ENCODE results near the gene DCTN1. TPM values are rescaled to one million over a fixed set of nuclear protein-coding genes. Genes with fewer than 3 reads are reported as not detected.

The DCTN1 gene
- total RNA-seq, 2 donors from 2014 or later: 84.0 to 108 TPM

DNA sequence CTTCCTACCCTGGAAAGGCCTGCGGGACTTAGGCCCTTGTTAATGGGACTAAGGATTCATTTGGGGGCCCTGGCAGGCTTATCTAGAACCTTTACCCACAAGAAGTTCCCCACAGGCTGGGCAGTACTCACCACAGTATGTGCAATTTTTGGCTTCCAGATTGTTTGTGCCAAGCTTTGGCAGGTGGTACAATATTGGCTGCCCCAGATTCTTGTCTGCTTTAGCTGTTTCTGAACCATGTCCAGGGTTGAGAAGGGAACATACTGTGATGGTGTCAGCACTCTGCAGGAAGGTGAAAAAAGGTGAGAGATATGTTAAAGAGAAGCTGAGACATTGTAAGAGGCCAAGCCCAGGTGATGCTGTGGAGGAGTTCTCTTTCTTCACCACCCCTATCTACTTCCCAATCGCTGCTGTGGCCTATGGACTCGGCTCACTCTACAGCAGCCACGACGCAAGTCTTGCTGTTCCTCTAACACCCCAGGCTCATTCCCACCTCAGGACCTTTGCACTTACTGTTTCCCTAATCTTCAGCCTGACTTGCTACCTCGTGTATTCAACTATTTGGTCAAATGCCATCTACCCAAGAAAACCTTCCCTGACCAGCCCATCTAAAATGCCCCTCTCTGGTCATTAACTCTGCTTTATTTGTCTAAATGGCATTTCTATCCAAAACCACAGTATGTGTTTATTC lies 46.1 kb downstream of the DCTN1 start:
- Mint-ChIP-seq H3K4me1 (no peaks in the 10 kb centered on the region), H3K27ac (no peak overlapping the region), H3K27me3 (no peaks in the 10 kb centered on the region), H3K4me3 (no peak overlapping the region), H3K36me3 (ENCODE audit: low read depth) (no peaks in the 10 kb centered on the region), H3K9me3 (no peaks in the 10 kb centered on the region)
- no peak for ATAC-seq (replicated peaks)

DNA sequence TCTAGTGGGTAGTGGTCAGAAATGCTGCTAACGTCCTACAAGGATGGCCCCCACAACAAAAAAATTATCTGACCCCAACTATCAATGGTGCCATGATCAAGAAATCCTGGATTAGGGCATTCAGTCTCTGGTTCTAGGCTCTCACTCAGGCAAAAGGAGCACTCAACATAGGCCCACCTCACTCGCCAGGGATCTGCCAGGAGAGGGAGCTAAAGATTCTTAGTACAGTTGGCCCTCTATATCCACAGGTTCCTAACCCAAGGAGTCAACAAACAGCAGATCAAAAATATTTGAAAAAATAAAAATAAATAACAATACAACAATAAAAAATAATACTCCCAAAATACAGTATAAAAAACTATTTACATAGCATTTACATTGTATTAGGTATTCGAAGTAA lies 46.9 kb downstream of the DCTN1 start:
- no peaks in the 10 kb centered on the region for H3K36me3 Mint-ChIP-seq (ENCODE audit: low read depth)
- no peak for ATAC-seq (replicated peaks)
- no peaks in the 10 kb centered on the region for H3K27me3 Mint-ChIP-seq
- H3K9me3 Mint-ChIP-seq: no peaks in the 10 kb centered on the region
- H3K27ac Mint-ChIP-seq: no peak overlapping the region
- H3K4me1 Mint-ChIP-seq: no peaks in the 10 kb centered on the region
- no peak overlapping the region for H3K4me3 Mint-ChIP-seq

DNA sequence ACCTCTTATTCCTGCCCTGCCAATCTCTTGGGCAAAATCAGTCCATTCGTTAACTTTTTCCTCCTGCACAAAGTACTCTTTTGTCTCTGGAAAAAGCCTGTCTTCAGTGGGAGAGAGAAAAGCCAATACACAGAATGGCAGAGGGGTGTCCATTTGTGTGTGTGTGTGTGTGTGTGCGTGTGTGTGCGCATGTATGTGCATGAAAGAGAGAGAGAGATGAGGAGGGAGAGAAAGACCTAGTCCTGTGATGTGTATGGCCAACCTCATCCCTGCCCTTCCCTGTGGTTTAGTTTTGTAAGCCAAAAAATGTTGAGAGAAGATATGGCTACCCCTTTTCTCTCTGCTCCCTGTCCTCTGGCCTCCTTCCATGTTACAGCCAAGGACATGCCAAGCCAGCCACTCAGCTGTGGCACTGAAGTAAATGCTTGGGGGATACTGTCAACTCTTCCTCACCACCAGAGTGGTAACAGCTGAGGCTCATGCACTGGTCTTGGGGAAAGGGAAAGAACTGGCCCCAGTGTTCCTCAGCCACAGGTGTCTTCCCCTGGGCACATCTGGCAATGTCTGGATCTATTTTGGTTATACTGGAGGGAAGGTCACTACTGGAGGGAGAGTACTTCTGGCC lies 47.4 kb downstream of the DCTN1 start:
- Mint-ChIP-seq H3K4me1 (no peaks in the 10 kb centered on the region), H3K27me3 (no peaks in the 10 kb centered on the region), H3K9me3 (no peaks in the 10 kb centered on the region), H3K4me3 (no peak overlapping the region), H3K36me3 (ENCODE audit: low read depth) (no peaks in the 10 kb centered on the region), H3K27ac (no peak overlapping the region)
- no peak for ATAC-seq (replicated peaks)

DNA sequence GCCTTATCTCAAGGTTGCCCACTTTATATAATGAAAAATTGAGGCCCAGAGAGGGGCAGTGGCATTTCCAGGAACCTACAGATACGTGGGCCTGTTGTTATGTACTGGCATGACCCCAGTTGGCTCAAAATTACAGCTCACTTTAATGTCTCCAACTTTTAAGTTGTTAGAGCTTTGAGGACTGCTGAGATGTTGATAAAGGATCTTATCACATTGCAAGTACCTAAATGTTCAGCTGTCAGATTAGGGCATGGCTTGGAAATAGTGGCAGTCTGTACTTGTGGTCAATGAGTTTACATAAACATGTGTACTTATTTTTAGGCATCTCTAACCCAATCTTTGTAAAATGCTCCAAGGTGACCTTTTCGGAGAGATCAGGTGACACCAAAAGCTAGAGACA lies 51.5 kb downstream of the DCTN1 start:
- H3K4me1 Mint-ChIP-seq: no peaks in the 10 kb centered on the region
- no peak overlapping the region for H3K27ac Mint-ChIP-seq
- no peak overlapping the region for H3K4me3 Mint-ChIP-seq
- no peaks in the 10 kb centered on the region for H3K9me3 Mint-ChIP-seq
- no peaks in the 10 kb centered on the region for H3K36me3 Mint-ChIP-seq (ENCODE audit: low read depth)
- ATAC-seq (replicated peaks): no peak
- no peaks in the 10 kb centered on the region for H3K27me3 Mint-ChIP-seq

DNA sequence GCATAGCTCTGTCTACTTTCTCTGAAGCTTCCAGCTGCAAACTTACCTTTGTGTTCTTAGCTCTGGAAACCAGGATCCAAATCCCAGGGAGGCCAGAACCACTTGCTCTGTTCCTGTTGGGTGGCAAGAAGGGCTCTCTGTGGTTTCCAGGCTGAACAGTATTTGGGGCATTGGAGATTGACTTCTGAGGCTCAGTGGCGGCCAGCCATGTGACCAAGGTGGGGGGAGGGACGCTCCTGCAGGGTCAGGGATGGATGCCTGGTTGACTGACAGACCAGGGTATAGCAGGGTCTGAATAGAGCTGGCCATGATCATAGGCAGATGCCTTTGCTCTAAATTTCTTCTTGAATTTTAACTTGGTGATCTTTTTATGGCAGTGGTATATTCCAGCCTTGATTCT lies 52.0 kb downstream of the DCTN1 start:
- H3K36me3 Mint-ChIP-seq (ENCODE audit: low read depth): no peaks in the 10 kb centered on the region
- ATAC-seq (replicated peaks): no peak
- no peak overlapping the region for H3K4me3 Mint-ChIP-seq
- no peaks in the 10 kb centered on the region for H3K9me3 Mint-ChIP-seq
- H3K4me1 Mint-ChIP-seq: no peaks in the 10 kb centered on the region
- H3K27ac Mint-ChIP-seq: no peak overlapping the region
- H3K27me3 Mint-ChIP-seq: no peaks in the 10 kb centered on the region

DNA sequence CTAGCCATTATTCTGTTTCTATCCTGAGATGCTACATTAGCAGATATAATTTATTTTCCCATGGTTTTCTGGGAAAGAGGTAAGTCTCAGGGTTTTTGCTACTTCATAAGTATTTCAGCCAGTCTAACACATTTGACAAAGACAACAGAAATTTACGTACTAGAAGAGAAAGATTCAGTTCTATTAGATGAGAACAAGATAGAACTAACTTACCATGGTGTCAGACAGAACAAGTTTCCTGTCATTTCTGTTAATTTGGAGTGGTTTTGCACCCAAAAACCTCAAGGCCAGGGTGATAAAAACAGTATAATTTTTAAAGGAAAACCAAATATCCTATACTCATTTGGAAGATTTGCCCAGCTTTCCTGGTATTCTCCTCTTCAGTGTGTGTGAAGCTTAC lies 52.5 kb downstream of the DCTN1 start:
- H3K4me1 Mint-ChIP-seq: no peaks in the 10 kb centered on the region
- no peak overlapping the region for H3K4me3 Mint-ChIP-seq
- no peaks in the 10 kb centered on the region for H3K27me3 Mint-ChIP-seq

DNA sequence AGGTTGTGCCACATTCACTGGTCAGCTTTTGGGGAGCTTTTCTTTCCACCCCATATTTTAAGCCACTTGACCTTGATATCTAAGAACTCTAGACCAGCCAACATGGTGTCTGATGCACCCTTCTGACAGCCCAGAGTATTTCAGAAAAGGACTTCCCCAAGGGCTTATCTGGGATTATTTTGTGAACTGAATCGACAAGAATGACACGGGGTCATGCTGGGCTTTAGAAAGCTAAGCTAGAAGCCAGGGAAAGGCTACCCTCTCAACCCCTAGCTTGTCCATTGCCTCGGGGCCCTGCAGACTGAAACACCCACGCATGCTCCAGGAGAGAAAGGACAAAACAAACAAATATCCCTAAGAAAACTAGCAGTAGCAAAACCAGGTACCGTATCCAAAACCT lies 52.9 kb downstream of the DCTN1 start:
- no peak for ATAC-seq (replicated peaks)
- Mint-ChIP-seq H3K9me3 (no peaks in the 10 kb centered on the region), H3K4me1 (no peaks in the 10 kb centered on the region), H3K27ac (no peak overlapping the region), H3K4me3 (no peak overlapping the region), H3K27me3 (no peaks in the 10 kb centered on the region), H3K36me3 (ENCODE audit: low read depth) (no peaks in the 10 kb centered on the region)

More for the DNA sequence above, 52.5 kb downstream of the DCTN1 start:
- ATAC-seq (replicated peaks): no peak
- Mint-ChIP-seq H3K27ac (no peak overlapping the region), H3K9me3 (no peaks in the 10 kb centered on the region), H3K36me3 (ENCODE audit: low read depth) (no peaks in the 10 kb centered on the region)

DNA sequence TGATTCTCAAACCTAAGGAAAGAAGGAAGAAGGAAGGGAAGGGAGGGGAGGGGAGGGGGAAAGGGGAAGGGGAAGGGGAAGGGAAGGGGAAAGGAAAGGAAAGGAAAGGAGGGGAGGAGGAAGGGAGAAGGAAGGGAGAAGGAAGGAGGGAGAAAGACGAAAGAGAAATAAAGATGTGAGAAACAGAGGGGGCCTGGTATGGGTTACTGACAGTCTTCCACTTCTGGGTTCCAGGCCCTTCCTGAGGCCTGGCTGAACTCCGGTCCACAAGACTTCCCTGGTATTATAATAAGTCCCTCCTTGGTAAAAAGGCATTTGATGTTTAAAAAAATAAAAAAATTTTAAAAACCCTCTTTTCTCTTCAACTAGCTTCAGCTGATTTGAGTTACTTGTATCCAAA lies 54.3 kb downstream of the DCTN1 start:
- Mint-ChIP-seq H3K27me3 (no peaks in the 10 kb centered on the region), H3K4me3 (no peak overlapping the region)

DNA sequence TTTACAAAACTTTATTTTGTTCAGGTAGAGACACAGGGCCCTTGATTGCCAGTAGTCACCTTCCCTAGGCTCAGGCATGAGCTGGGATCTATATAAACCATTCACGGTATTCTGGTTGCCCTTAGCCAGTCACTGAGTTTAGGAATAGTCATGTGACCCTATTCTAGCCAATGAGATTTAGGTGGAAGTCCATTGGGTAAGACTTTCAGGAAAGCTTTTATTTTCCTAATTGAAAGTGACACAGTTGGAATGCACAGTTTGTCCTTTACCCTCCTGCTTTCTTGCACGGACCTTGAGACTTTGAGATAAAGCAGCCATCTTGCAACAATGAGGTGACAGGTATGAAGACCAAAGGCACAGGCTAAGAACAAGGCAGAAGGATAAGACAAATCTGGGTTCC lies 58.4 kb downstream of the DCTN1 start:
- H3K36me3 Mint-ChIP-seq (ENCODE audit: low read depth): no peaks in the 10 kb centered on the region
- H3K4me3 Mint-ChIP-seq: no peak overlapping the region
- H3K4me1 Mint-ChIP-seq: no peaks in the 10 kb centered on the region
- no peak overlapping the region for H3K27ac Mint-ChIP-seq
- H3K9me3 Mint-ChIP-seq: no peaks in the 10 kb centered on the region
- no peak for ATAC-seq (replicated peaks)
- H3K27me3 Mint-ChIP-seq: no peaks in the 10 kb centered on the region

More for the DNA sequence above, 54.3 kb downstream of the DCTN1 start:
- no peaks in the 10 kb centered on the region for H3K9me3 Mint-ChIP-seq
- ATAC-seq (replicated peaks): no peak
- no peak overlapping the region for H3K27ac Mint-ChIP-seq
- no peaks in the 10 kb centered on the region for H3K4me1 Mint-ChIP-seq
- H3K36me3 Mint-ChIP-seq (ENCODE audit: low read depth): no peaks in the 10 kb centered on the region

DNA sequence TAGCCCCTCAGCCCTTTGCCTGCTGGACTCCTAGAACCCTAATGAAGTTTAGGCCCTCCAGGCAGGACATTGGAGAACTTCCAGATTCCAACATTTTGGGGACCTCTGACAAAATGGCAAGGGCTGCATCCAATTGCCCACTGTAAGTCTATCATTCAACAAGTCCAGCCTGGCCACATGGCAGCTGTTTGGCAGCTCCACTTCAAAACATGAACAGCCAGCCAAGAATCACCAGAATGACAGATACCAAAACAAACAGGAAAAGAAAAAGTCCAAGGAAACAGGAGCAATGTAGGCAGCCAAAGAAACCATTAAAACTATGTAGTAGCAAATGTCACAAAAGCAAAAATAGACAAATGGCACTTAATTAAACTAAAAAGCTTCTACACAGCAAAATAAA lies 62.4 kb downstream of the DCTN1 start:
- H3K27ac Mint-ChIP-seq: no peak overlapping the region

DNA sequence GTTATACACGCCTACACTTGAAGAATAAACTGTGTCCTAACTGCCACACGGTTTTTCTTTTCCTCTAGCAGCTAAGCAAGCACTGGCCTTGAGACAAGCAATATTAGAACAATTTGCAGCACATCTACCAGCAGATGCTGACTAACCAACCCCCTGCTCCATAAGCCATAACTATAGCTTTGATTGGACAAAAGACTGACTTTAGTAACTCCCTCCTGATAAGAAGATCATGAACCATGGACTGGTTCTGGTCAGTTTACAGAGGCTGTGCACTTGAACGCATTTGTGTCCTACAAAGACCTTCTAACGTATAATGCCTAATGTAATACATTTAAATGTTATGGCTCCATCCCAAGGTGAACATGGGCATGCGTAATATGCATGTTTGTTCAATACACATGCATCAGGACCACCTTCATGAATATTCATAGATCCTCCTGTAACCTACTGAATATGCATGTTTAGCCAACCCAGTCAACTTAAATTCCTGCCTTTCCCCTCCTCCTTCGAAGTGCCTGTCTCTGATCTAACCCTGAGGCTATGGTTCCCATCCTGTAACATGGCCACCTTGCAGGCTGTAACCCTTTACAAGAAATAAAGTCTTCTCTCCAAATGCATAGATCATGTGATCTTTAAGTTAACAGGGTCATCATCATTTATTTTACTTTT lies 63.4 kb downstream of the DCTN1 start:
- Mint-ChIP-seq H3K27me3 (no peaks in the 10 kb centered on the region), H3K4me1 (no peaks in the 10 kb centered on the region), H3K27ac (no peak overlapping the region), H3K9me3 (no peaks in the 10 kb centered on the region), H3K36me3 (ENCODE audit: low read depth) (peaks cover 5% of the 10 kb centered on the region), H3K4me3 (no peak overlapping the region)
- ATAC-seq (replicated peaks): no peak

More for the DNA sequence above, 62.4 kb downstream of the DCTN1 start:
- ATAC-seq (replicated peaks): no peak
- Mint-ChIP-seq H3K9me3 (no peaks in the 10 kb centered on the region), H3K4me3 (no peak overlapping the region), H3K27me3 (no peaks in the 10 kb centered on the region), H3K36me3 (ENCODE audit: low read depth) (no peaks in the 10 kb centered on the region), H3K4me1 (no peaks in the 10 kb centered on the region)

DNA sequence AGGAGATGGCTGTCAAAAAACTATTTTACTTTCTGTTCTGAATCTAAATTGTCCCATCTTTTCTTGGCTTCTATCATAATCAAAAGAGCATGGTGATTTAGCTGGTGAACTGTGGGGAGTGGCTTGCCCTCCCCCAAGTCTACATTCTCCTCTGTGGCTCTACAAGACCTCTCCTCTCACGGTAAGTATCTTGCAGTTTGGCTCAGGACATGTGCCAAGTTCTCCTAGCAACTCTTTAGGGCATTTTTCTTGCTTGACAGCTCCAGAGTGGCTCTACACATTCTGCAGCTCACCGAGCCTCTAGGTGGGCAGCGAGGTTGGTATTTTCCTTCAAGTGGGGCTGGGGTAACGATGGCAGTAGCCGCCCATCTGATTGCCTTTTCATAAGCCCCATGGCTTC lies 66.0 kb downstream of the DCTN1 start:
- no peak overlapping the region for H3K27ac Mint-ChIP-seq
- no peak overlapping the region for H3K4me3 Mint-ChIP-seq
- no peak for ATAC-seq (replicated peaks)
- no peaks in the 10 kb centered on the region for H3K27me3 Mint-ChIP-seq
- H3K4me1 Mint-ChIP-seq: no peaks in the 10 kb centered on the region
- peaks cover 7% of the 10 kb centered on the region for H3K36me3 Mint-ChIP-seq (ENCODE audit: low read depth)
- no peaks in the 10 kb centered on the region for H3K9me3 Mint-ChIP-seq

DNA sequence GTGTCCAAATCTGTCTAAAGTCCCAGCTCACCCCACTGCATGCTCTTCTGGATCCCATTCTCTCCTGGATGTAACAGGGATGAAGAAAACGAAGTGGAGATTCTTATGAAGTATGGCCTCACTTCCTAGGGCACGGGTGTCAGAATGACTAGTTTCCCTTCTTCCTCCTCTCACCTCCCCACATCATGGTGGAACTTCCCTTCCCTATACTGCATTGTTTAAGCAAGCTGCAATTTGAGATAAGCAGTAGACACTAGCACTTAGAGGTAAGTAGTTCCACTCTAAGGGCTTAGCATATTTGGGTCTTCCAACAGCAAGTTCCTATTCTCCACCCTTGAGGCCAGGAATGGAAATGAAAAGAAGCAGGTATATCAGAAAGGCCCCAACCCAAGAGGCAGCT lies 66.6 kb downstream of the DCTN1 start:
- Mint-ChIP-seq H3K4me1 (no peaks in the 10 kb centered on the region), H3K27me3 (no peaks in the 10 kb centered on the region), H3K36me3 (ENCODE audit: low read depth) (peaks cover 7% of the 10 kb centered on the region), H3K4me3 (no peak overlapping the region), H3K9me3 (no peaks in the 10 kb centered on the region), H3K27ac (no peak overlapping the region)
- no peak for ATAC-seq (replicated peaks)

DNA sequence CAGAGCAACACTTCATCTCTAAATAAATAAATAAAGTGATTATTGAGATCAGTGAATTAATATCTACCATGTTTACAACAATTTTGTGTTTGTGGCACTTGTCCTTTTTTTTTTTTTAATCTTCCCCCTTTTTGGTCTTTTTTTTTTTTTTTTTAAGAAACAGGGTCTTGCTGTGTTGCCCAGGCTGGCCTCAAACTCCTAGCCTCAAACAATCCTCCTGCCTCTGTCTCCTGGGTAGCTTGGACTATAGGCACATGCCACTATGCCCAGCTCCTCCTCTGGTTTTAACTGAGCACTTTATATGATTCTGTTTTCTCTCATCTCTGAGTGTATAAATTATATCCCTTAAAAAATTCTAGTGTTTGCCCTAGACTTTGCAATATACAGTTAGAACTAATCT lies 67.2 kb downstream of the DCTN1 start:
- no peak for ATAC-seq (replicated peaks)
- Mint-ChIP-seq H3K4me3 (no peak overlapping the region), H3K4me1 (no peaks in the 10 kb centered on the region), H3K9me3 (no peaks in the 10 kb centered on the region), H3K36me3 (ENCODE audit: low read depth) (peaks cover 7% of the 10 kb centered on the region), H3K27me3 (no peaks in the 10 kb centered on the region), H3K27ac (no peak overlapping the region)
